Right atrium auricular region (tissue), 2 donors: ENCODE data around the gene F8. TPM values are rescaled to one million over a fixed set of nuclear protein-coding genes. Genes with fewer than 3 reads are reported as not detected.

ENCODE experiments used
- DNase-seq: peaks from one replicate; pipeline ENCODE4 v3.0.0-alpha.2; 2019; ENCODE audit warnings: low spot score
- H3K27ac ChIP-seq, 2 donors: fragments of 200-600 bp; sonication (generic); 1 replicate in 1 of 2; 2 replicates in 1 of 2; pipeline ENCODE4 v1.5.1; 2016 to 2019
- H3K27me3 ChIP-seq, 2 donors: fragments of 200-600 bp; sonication (generic); one replicate each; pipeline versions ENCODE4 v1.5.1 to v1.6.0; 2017 to 2019
- H3K36me3 ChIP-seq: fragments of 200-600 bp; sonication (generic); one replicate; pipeline ENCODE4 v1.5.1; 2016
- H3K4me1 ChIP-seq, 2 donors: fragments of 200-600 bp; sonication (generic); one replicate each; pipeline versions ENCODE4 v1.5.1 to v1.6.0; 2017 to 2019
- H3K4me3 ChIP-seq, 2 donors: fragments of 200-600 bp; sonication (generic); 1 replicate in 1 of 2; 2 replicates in 1 of 2; pipeline ENCODE4 v1.5.1; 2017 to 2019; ENCODE audit warnings: mild to moderate bottlenecking in 1 of 2, moderate library complexity in 1 of 2
- H3K9me3 ChIP-seq, 2 donors: fragments of 200-600 bp; sonication (generic); one replicate each; pipeline ENCODE4 v1.5.1; 2019
- total RNA-seq, 2 donors: library from RNA; depleted of rRNA; stranded (reverse); fragments of >200 nt; gene quantifications; one replicate each; pipeline ENCODE4 v1.1.0, GENCODE V29; 2016
- TF ChIP-seq, protein P1 (sequence below), 2 donors: fragments of 200-600 bp; sonication (generic); IDR thresholded peaks; one replicate each; pipeline ENCODE4 v1.5.1; 2019; ENCODE audit warnings: antibody characterized with exemption in 2 of 2

The F8 gene
- total RNA-seq, 2 donors from 2014 or later, result 41.2 to 42.9 TPM

DNA sequence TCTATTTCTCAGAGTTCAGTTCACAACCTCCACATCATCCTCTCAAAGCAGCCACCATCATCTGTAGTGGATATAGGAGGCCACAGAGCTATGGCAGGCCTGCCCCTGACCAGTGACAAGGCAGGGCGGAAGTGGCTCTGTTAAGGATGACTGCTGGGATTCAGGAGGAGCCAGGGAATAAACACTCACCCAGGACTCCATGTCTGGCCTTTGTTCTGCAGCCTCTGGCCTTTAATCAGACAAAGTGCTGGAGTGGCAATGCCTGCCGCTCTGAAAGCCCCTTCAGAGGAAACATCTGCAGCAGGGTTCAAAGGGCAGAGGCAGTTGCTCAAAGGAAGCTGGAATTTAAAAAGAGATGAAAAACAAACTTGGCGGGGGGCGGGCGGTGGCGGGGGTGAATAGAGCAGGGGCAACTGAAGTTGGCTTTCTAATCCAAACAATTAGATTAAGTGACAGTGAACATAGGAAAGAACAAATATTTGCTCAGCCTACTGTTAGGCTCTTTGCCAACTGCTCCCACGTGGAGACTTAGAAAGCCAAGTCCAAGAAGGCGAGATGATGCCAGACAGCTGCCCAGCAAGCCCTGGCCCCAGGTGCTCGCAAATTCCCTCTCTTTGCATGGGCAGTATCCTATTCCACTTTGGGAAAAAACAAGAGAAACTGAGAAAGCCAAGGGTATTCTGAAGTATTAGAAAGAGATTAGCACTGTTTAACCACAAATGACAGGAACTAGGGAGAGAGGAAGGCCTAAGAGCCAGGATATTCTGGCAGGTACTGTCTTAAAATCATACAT, 222.8 kb downstream of the F8 start:
- Histone ChIP-seq H3K27me3 (no peaks in the 10 kb centered on the region), H3K36me3 (no peaks in the 10 kb centered on the region), H3K27ac (peak overlapping the region in 1 of 2 donors; percentile 35), H3K9me3 (no peaks in the 10 kb centered on the region), H3K4me3 (no peak overlapping the region), H3K4me1 (peaks cover 0 to 14% of the 10 kb centered on the region in 2 donors)
- TF ChIP-seq, protein P1, sequence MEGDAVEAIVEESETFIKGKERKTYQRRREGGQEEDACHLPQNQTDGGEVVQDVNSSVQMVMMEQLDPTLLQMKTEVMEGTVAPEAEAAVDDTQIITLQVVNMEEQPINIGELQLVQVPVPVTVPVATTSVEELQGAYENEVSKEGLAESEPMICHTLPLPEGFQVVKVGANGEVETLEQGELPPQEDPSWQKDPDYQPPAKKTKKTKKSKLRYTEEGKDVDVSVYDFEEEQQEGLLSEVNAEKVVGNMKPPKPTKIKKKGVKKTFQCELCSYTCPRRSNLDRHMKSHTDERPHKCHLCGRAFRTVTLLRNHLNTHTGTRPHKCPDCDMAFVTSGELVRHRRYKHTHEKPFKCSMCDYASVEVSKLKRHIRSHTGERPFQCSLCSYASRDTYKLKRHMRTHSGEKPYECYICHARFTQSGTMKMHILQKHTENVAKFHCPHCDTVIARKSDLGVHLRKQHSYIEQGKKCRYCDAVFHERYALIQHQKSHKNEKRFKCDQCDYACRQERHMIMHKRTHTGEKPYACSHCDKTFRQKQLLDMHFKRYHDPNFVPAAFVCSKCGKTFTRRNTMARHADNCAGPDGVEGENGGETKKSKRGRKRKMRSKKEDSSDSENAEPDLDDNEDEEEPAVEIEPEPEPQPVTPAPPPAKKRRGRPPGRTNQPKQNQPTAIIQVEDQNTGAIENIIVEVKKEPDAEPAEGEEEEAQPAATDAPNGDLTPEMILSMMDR (IDR thresholded peaks at IDR 0.05), result no peak
- no peak for DNase-seq

DNA sequence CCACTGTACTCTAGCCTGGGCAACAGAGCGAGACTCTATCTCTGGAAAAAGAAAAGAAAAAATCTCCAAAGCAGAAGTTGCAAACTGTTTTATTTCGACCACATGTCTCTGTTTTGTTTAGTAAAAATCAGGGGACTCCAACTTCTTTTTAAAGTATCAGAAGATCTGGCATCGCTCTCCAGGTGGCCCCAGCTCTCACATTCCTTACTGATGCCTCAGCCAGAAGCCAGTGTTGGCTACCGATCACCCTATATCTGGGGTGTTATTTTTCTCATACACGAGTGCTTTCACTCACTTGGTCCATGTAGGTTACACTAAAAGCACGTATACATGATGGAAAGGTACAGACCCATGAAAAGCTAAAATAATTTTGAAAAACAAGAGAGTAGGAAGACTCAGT, 225.5 kb downstream of the F8 start:
- H3K9me3 ChIP-seq, result no peaks in the 10 kb centered on the region
- no peak for DNase-seq
- no peaks in the 10 kb centered on the region for H3K36me3 ChIP-seq
- no peak overlapping the region for H3K4me3 ChIP-seq
- no peaks in the 10 kb centered on the region for H3K27me3 ChIP-seq
- TF ChIP-seq, protein P1 (IDR thresholded peaks at IDR 0.05), result no peak
- H3K27ac ChIP-seq, result no peak overlapping the region
- H3K4me1 ChIP-seq, result peaks cover 0 to 8% of the 10 kb centered on the region in 2 donors

DNA sequence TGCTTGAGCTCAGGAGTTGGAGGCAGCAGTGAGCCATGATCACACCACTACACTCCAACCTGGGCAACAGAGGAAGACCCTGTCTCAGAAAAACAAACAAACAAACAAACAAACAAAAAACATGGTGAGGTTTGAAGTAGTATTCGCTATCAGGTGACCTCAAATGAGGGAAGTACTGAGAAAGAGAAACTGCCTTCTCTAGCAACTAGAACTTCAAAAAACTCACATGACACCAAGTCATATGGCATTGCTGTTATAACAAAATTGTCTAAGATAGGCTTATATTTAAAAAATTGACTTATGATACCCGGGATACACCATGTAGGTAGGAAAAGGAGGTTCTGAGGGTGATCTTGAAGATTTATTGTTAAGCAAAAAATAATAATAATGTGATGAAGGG, 227.5 kb downstream of the F8 start:
- no peaks in the 10 kb centered on the region for H3K36me3 ChIP-seq

DNA sequence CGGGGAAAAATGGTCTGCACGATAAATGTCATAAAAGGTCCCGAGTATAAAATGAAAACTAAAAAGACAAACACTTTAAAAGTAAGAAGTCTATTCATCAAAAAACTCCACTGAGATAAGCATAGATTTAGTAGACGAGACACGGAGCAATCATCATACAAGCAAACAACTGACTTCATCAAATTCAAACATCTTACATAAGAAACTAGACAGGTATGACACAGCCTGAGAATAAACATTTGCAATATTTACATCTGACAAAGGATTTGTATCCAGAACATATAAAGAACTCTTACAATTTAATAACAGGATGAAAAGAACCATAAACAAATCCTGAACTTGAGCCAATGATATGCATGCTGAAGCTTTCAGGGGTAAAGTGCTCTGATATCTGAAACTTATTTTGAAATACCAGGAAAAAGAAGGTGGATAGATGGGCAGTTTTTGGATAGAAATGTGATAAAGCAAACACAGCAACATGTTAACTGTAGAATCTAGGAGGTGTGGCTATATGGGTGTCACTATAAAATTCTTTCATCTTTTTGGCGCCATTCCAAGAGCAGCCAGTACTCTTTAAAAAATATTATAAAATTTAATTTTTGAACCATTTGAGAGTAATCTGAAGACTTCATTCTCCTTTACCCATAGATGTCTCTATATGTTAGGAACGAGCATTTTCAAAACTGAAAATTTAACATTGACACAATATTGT, 229.3 kb downstream of the F8 start:
- H3K9me3 ChIP-seq, result no peaks in the 10 kb centered on the region
- H3K4me1 ChIP-seq, result no peaks in the 10 kb centered on the region
- TF ChIP-seq, protein P1 (IDR thresholded peaks at IDR 0.05), result no peak
- no peaks in the 10 kb centered on the region for H3K36me3 ChIP-seq
- no peak for DNase-seq
- no peak overlapping the region for H3K27ac ChIP-seq
- no peaks in the 10 kb centered on the region for H3K27me3 ChIP-seq
- H3K4me3 ChIP-seq, result no peak overlapping the region

More for the DNA sequence above, 227.5 kb downstream of the F8 start:
- H3K4me1 ChIP-seq, result peaks cover 0 to 5% of the 10 kb centered on the region in 2 donors
- DNase-seq, result no peak
- no peaks in the 10 kb centered on the region for H3K27me3 ChIP-seq
- TF ChIP-seq, protein P1 (IDR thresholded peaks at IDR 0.05), result no peak
- no peak overlapping the region for H3K4me3 ChIP-seq
- H3K27ac ChIP-seq, result no peak overlapping the region
- no peaks in the 10 kb centered on the region for H3K9me3 ChIP-seq

DNA sequence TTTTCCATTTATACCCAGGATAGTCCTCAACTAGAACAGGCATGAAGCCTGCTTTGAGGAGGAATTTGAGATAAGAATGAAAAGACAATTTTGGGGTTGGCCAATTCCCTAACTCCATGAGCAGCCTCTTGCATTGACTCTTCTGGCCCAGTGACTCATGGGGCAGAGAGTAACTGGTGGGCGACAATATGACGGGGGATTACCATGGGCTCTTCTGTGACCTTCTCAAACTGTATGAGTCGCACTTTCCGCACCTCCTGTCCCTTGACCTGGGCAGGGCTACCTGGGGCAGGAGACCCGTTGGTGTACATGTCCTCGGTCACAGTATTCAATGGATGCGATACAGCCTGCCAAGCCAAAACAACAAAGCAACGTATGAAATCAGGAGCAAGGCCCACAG, 230.6 kb downstream of the F8 start:
- no peaks in the 10 kb centered on the region for H3K9me3 ChIP-seq
- no peaks in the 10 kb centered on the region for H3K27me3 ChIP-seq
- H3K4me1 ChIP-seq, result no peaks in the 10 kb centered on the region
- no peak for DNase-seq
- TF ChIP-seq, protein P1 (IDR thresholded peaks at IDR 0.05), result no peak
- H3K36me3 ChIP-seq, result no peaks in the 10 kb centered on the region
- no peak overlapping the region for H3K27ac ChIP-seq
- no peak overlapping the region for H3K4me3 ChIP-seq
